Karpas-422 (cell line): Measurements from ENCODE around the gene MTMR3. TPM values are rescaled to one million over a fixed set of nuclear protein-coding genes. Genes with fewer than 3 reads are reported as not detected.

Experiments
- DNase-seq: peaks from one replicate; pipeline ENCODE4 v3.0.0-alpha.2; 2015
- H2AFZ ChIP-seq: fragments of 200-600 bp; sonication (generic); 2 replicates; pipeline ENCODE4 v1.6.1; 2014; ENCODE audit warnings: antibody characterized with exemption, low read length, mixed read lengths
- H3K27ac ChIP-seq: fragments of 200-600 bp; sonication (generic); 2 replicates; pipeline ENCODE4 v1.5.1; 2014; ENCODE audit warnings: mild to moderate bottlenecking, low read length, moderate library complexity
- H3K27me3 ChIP-seq: fragments of 200-600 bp; sonication (generic); 2 replicates; pipeline ENCODE4 v1.6.1; 2014; ENCODE audit warnings: low read length, mixed read lengths
- H3K36me3 ChIP-seq: fragments of 200-600 bp; sonication (generic); 2 replicates; pipeline ENCODE4 v1.6.1; 2014; ENCODE audit warnings: low read length, mixed read lengths; ENCODE audit not compliant: insufficient read depth
- H3K4me1 ChIP-seq: fragments of 200-600 bp; sonication (generic); 2 replicates; pipeline ENCODE4 v1.6.1; 2014; ENCODE audit warnings: mild to moderate bottlenecking, low read length, mixed read lengths
- H3K4me2 ChIP-seq: fragments of 200-600 bp; sonication (generic); 2 replicates; pipeline ENCODE4 v1.6.1; 2014; ENCODE audit warnings: low read length, low read depth, mild to moderate bottlenecking; ENCODE audit not compliant: poor library complexity, severe bottlenecking
- H3K4me3 ChIP-seq: fragments of 200-600 bp; sonication (generic); 2 replicates; pipeline ENCODE4 v1.5.1; 2014; ENCODE audit warnings: mild to moderate bottlenecking, antibody characterized with exemption, low read length, mixed read lengths
- H3K79me2 ChIP-seq: fragments of 200-600 bp; sonication (generic); 2 replicates; pipeline ENCODE4 v1.6.1; 2014; ENCODE audit warnings: mild to moderate bottlenecking, low read length, mixed read lengths
- H3K9ac ChIP-seq: fragments of 200-600 bp; sonication (generic); 2 replicates; pipeline ENCODE4 v1.6.0; 2014; ENCODE audit warnings: low read length
- H3K9me2 ChIP-seq: fragments of 200-600 bp; sonication (generic), shearing (Covaris generic); replicated peaks from 2 replicates; pipeline ENCODE4 v1.6.0; 2014; ENCODE audit warnings: mild to moderate bottlenecking, low read length, moderate library complexity; ENCODE audit not compliant: insufficient read depth
- H3K9me3 ChIP-seq: fragments of 300-700, 200-600 bp; sonication (generic); 2 replicates; pipeline ENCODE4 v1.6.1; 2014; ENCODE audit warnings: low read length, mixed read lengths
- H4K20me1 ChIP-seq: fragments of 200-600 bp; sonication (generic); 2 replicates; pipeline ENCODE4 v1.6.1; 2014; ENCODE audit warnings: mild to moderate bottlenecking, antibody characterized with exemption, low read length, low read depth; ENCODE audit not compliant: insufficient read depth
- total RNA-seq: library from RNA; depleted of rRNA; stranded (reverse); fragments of >200 nt; shearing (Covaris generic); gene quantifications from 2 replicates; pipeline ENCODE4 v1.2.3, GENCODE V29; 2014; ENCODE audit warnings: low replicate concordance

The MTMR3 gene
- total RNA-seq, 1 experiment from 2014 or later, result 11.3 TPM

GRCh38 chr22:30062259-30062658 lies 179.3 kb downstream of the MTMR3 start:
- Histone ChIP-seq H3K4me3 (no peak overlapping the region), H3K4me1 (no peaks in the 10 kb centered on the region), H3K27me3 (0 out of 2 replicates have a peak, but pooled peaks cover 5% of the 10 kb centered on the region), H3K9me2 (no peaks in the 10 kb centered on the region), H2AFZ (no peak overlapping the region), H3K36me3 (no peaks in the 10 kb centered on the region), H3K4me2 (no peak overlapping the region), H3K79me2 (no peaks in the 10 kb centered on the region), H3K27ac (no peak overlapping the region), H4K20me1 (no peaks in the 10 kb centered on the region), H3K9me3 (peaks cover 14% of the 10 kb centered on the region), H3K9ac (no peak overlapping the region)
- no peak for DNase-seq

DNA sequence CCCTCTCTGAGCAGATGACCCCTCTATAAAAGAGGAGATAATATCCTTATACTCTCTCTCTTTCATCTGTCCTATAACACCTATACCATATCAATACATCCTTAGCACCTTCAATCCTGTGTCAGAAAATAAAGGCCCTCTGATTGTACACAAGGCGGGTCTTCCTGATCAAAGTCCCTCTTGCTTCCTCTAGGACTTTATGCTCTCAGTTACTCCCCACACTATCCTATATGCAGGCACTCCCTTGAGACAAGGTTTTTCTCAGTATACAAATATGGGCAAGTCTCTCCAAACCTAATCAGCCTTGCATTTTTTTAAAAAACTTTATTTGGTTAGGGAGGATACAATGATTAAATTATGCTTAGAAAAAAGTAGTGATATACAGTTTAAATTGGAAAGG lies 180.0 kb downstream of the MTMR3 start:
- peaks cover 14% of the 10 kb centered on the region for H3K9me3 ChIP-seq
- no peaks in the 10 kb centered on the region for H4K20me1 ChIP-seq
- H3K36me3 ChIP-seq, result no peaks in the 10 kb centered on the region
- H3K27me3 ChIP-seq, result 0 out of 2 replicates have a peak, but pooled peaks cover 5% of the 10 kb centered on the region
- H3K9ac ChIP-seq, result no peak overlapping the region
- no peak overlapping the region for H3K4me2 ChIP-seq
- no peak for DNase-seq
- H3K79me2 ChIP-seq, result no peaks in the 10 kb centered on the region
- no peak overlapping the region for H3K4me3 ChIP-seq
- no peaks in the 10 kb centered on the region for H3K4me1 ChIP-seq
- no peak overlapping the region for H2AFZ ChIP-seq
- H3K9me2 ChIP-seq, result no peaks in the 10 kb centered on the region
- H3K27ac ChIP-seq, result no peak overlapping the region

- no peak overlapping the region for H3K27ac ChIP-seq
- DNase-seq, result no peak
- H3K27me3 ChIP-seq, result 0 out of 2 replicates have a peak, but pooled peaks cover 5% of the 10 kb centered on the region
- H3K4me3 ChIP-seq, result no peak overlapping the region
- H2AFZ ChIP-seq, result no peak overlapping the region
- no peaks in the 10 kb centered on the region for H3K79me2 ChIP-seq
- H3K4me2 ChIP-seq, result no peak overlapping the region
- H3K9me2 ChIP-seq, result no peaks in the 10 kb centered on the region
- H3K9ac ChIP-seq, result no peak overlapping the region
- peaks cover 14% of the 10 kb centered on the region for H3K9me3 ChIP-seq
- no peaks in the 10 kb centered on the region for H3K4me1 ChIP-seq
- H4K20me1 ChIP-seq, result no peaks in the 10 kb centered on the region
- H3K36me3 ChIP-seq, result no peaks in the 10 kb centered on the region
Observed at GRCh38 chr22:30064172-30064571, 181.2 kb downstream of the MTMR3 start.

DNA sequence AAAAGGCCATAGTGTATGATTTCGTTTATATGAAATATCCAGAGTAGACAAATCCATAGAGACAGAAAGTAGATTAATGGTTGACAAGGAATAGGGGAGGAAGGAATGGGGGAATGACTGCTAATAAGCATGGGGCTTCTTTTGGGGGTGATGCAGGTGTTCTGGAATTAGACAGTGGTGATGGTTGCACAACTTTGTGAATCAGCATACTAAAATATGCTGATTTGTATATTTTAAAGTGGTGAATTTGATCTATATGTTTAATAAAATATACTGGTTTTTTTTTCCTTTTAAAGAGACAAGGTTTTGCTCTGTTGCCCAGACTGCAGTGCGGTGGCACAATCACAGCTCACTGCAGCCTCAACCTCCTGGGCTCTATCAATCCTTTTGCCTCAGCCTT lies 190.8 kb downstream of the MTMR3 start:
- no peaks in the 10 kb centered on the region for H3K36me3 ChIP-seq
- H3K9me2 ChIP-seq, result no peaks in the 10 kb centered on the region
- no peaks in the 10 kb centered on the region for H3K27me3 ChIP-seq
- DNase-seq, result no peak
- H2AFZ ChIP-seq, result no peak overlapping the region
- no peak overlapping the region for H3K4me2 ChIP-seq
- no peak overlapping the region for H3K4me3 ChIP-seq
- H3K9me3 ChIP-seq, result no peaks in the 10 kb centered on the region
- peaks cover 8% of the 10 kb centered on the region for H3K4me1 ChIP-seq
- no peaks in the 10 kb centered on the region for H3K79me2 ChIP-seq
- H4K20me1 ChIP-seq, result no peaks in the 10 kb centered on the region
- no peak overlapping the region for H3K27ac ChIP-seq
- H3K9ac ChIP-seq, result no peak overlapping the region

DNA sequence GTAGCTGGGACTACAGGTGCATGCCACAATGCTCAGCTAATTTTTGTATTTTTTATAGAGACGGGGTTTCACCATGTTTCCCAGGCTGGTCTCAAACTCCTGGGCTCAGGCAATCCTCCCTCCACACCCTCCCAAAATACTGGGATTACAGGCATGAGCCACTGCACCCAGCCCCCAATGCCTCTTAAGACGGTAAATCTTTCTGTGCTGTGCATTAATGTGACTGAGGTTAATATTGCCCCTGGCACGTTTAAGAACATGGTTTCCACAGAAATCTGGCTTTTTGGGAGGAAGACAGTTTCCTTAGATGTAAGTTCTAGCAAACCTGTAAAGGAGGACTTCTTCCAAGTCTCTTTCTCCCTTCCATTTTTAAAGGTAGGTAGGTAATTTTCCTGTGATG lies 191.2 kb downstream of the MTMR3 start:
- H3K9me3 ChIP-seq, result no peaks in the 10 kb centered on the region
- no peaks in the 10 kb centered on the region for H3K9me2 ChIP-seq
- H2AFZ ChIP-seq, result no peak overlapping the region
- H3K9ac ChIP-seq, result no peak overlapping the region
- no peaks in the 10 kb centered on the region for H4K20me1 ChIP-seq
- no peak for DNase-seq
- no peak overlapping the region for H3K4me2 ChIP-seq
- no peaks in the 10 kb centered on the region for H3K27me3 ChIP-seq
- H3K36me3 ChIP-seq, result no peaks in the 10 kb centered on the region
- H3K4me3 ChIP-seq, result no peak overlapping the region
- peaks cover 12% of the 10 kb centered on the region for H3K4me1 ChIP-seq
- no peaks in the 10 kb centered on the region for H3K79me2 ChIP-seq
- no peak overlapping the region for H3K27ac ChIP-seq

DNA sequence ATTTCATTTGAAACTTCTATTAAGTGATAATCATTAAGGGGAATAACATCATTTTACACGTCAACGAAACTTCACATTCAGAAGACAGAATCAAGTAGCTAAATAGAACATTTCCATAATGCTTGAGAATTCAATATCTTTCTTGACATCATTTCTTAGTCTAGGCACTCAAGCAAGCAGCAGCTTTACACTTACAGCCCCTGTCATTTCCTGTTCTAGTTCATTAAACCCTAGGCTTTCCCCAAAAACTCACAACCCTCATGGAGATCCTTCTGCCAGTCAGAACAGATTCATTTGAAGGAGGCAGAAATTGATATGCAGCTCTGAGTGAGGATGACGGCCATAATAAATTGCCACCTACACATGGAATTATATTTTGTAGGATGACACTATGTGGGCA lies 192.0 kb downstream of the MTMR3 start:
- no peak overlapping the region for H3K27ac ChIP-seq
- no peaks in the 10 kb centered on the region for H3K9me2 ChIP-seq
- no peaks in the 10 kb centered on the region for H3K36me3 ChIP-seq
- no peaks in the 10 kb centered on the region for H3K9me3 ChIP-seq
- DNase-seq, result no peak
- H3K9ac ChIP-seq, result no peak overlapping the region
- H4K20me1 ChIP-seq, result no peaks in the 10 kb centered on the region
- no peak overlapping the region for H2AFZ ChIP-seq
- no peak overlapping the region for H3K4me3 ChIP-seq
- H3K79me2 ChIP-seq, result no peaks in the 10 kb centered on the region
- peaks cover 13% of the 10 kb centered on the region for H3K4me1 ChIP-seq
- no peaks in the 10 kb centered on the region for H3K27me3 ChIP-seq
- H3K4me2 ChIP-seq, result no peak overlapping the region

- H3K4me2 ChIP-seq, result no peak overlapping the region
- no peaks in the 10 kb centered on the region for H4K20me1 ChIP-seq
- H3K79me2 ChIP-seq, result no peaks in the 10 kb centered on the region
- DNase-seq, result no peak
- no peak overlapping the region for H3K9ac ChIP-seq
- no peak overlapping the region for H3K27ac ChIP-seq
- H3K4me1 ChIP-seq, result peaks cover 12% of the 10 kb centered on the region
- H3K36me3 ChIP-seq, result no peaks in the 10 kb centered on the region
- H3K9me3 ChIP-seq, result no peaks in the 10 kb centered on the region
- no peak overlapping the region for H3K4me3 ChIP-seq
- H3K27me3 ChIP-seq, result no peaks in the 10 kb centered on the region
- H2AFZ ChIP-seq, result no peak overlapping the region
- H3K9me2 ChIP-seq, result no peaks in the 10 kb centered on the region
Observed at GRCh38 chr22:30077279-30077880, 194.4 kb downstream of the MTMR3 start.

GRCh38 chr22:30078320-30079311 lies 195.6 kb downstream of the MTMR3 start:
- H4K20me1 ChIP-seq, result no peaks in the 10 kb centered on the region
- H2AFZ ChIP-seq, result no peak overlapping the region
- no peaks in the 10 kb centered on the region for H3K27me3 ChIP-seq
- H3K4me3 ChIP-seq, result no peak overlapping the region
- H3K9me2 ChIP-seq, result no peaks in the 10 kb centered on the region
- no peak for DNase-seq
- no peak overlapping the region for H3K9ac ChIP-seq
- no peak overlapping the region for H3K27ac ChIP-seq
- H3K4me1 ChIP-seq, result peaks cover 8% of the 10 kb centered on the region
- H3K4me2 ChIP-seq, result no peak overlapping the region
- no peaks in the 10 kb centered on the region for H3K79me2 ChIP-seq
- no peaks in the 10 kb centered on the region for H3K9me3 ChIP-seq
- no peaks in the 10 kb centered on the region for H3K36me3 ChIP-seq
